SK-N-SH (cell line): ENCODE data around the gene PARP8. TPM values are rescaled to one million over a fixed set of nuclear protein-coding genes. Genes with fewer than 3 reads are reported as not detected.

Experiments used
- CTCF ChIA-PET: fragments of 300-600, 350-600 bp; formaldehyde crosslinking; extraction: SDS; loops from one replicate; lab custom pipeline; 2021; lab: Yijun Ruan, JAX
- POLR2A ChIA-PET: fragments of 350-600 bp; sonication (Branson Sonifier 250); formaldehyde crosslinking; extraction: SDS; loops from one replicate; lab custom pipeline; 2020; ENCODE audit warnings: antibody characterized with exemption, inconsistent platforms; lab: Yijun Ruan, JAX
- DNase-seq: peaks from one replicate; pipeline ENCODE4 v3.0.0; 2012
- H2AFZ ChIP-seq: fragments of 200-600 bp; sonication (generic); 2 replicates; pipeline ENCODE4 v1.8.1; 2016; ENCODE audit warnings: antibody characterized with exemption, mild to moderate bottlenecking, low read depth
- H3F3A ChIP-seq: fragments of 200-600 bp; sonication (generic); replicated peaks from 2 replicates; pipeline ENCODE3; 2016; ENCODE audit warnings: antibody characterized with exemption, mild to moderate bottlenecking; ENCODE audit not compliant: insufficient read depth
- H3K27ac ChIP-seq, 2 experiments: fragments of 200-500 bp in 1 of 2; fragments of 200-600 bp in 1 of 2; sonication (Bioruptor generic) in 1 of 2; sonication (generic), shearing (Covaris generic) in 1 of 2; 2 replicates each; pipeline versions ENCODE4 v1.5.1 to v1.6.1; 2014 to 2016; ENCODE audit warnings: low read depth in 2 of 2, inconsistent platforms in 1 of 2, low read length in 1 of 2, mild to moderate bottlenecking in 1 of 2, mixed read lengths in 1 of 2
- H3K27me3 ChIP-seq: fragments of 200-600 bp; sonication (generic), shearing (Covaris generic); 2 replicates; pipeline ENCODE4 v1.6.1; 2016; ENCODE audit warnings: mixed run types; ENCODE audit not compliant: insufficient read depth
- H3K36me3 ChIP-seq, 2 experiments: fragments of 200-500 bp in 1 of 2; fragments of 200-600 bp in 1 of 2; sonication (Bioruptor generic) in 1 of 2; sonication (generic) in 1 of 2; replicated peaks in 1 of 2; 2 replicates each; pipeline versions ENCODE3 to v1.5.1; 2014 to 2016; ENCODE audit warnings: low read length in 1 of 2, mild to moderate bottlenecking in 1 of 2; ENCODE audit not compliant: insufficient read depth in 2 of 2, control insufficient read depth in 1 of 2
- H3K4me1 ChIP-seq, 2 experiments: fragments of 200-500 bp in 1 of 2; fragments of 200-600 bp in 1 of 2; sonication (Bioruptor generic) in 1 of 2; sonication (generic), shearing (Covaris generic) in 1 of 2; 2 replicates each; pipeline versions ENCODE4 v1.5.1 to v1.6.1; 2014 to 2016; ENCODE audit warnings: low read depth in 1 of 2, low read length in 1 of 2, mixed run types in 1 of 2; ENCODE audit not compliant: insufficient read depth in 2 of 2, control insufficient read depth in 1 of 2
- H3K4me2 ChIP-seq: fragments of 200-600 bp; sonication (generic), shearing (Covaris generic); 2 replicates; pipeline ENCODE4 v1.6.1; 2017; ENCODE audit warnings: mixed run types
- H3K4me3 ChIP-seq, 2 experiments: fragments of 200-500 bp in 1 of 2; fragments of 200-600 bp in 1 of 2; sonication (Bioruptor generic) in 1 of 2; sonication (generic), shearing (Covaris generic) in 1 of 2; 2 replicates each; pipeline versions ENCODE4 v1.5.1 to v1.8.1; 2014 to 2016; ENCODE audit warnings: low read depth in 2 of 2, inconsistent platforms in 1 of 2, low read length in 1 of 2, mild to moderate bottlenecking in 1 of 2, mixed read lengths in 1 of 2, moderate library complexity in 1 of 2
- H3K79me2 ChIP-seq: fragments of 200-600 bp; sonication (generic); 2 replicates; pipeline ENCODE4 v1.8.1; 2017; ENCODE audit warnings: mild to moderate bottlenecking; ENCODE audit not compliant: insufficient read depth
- H3K9ac ChIP-seq: fragments of 200-600 bp; sonication (generic); 2 replicates; pipeline ENCODE4 v1.6.1; 2017; ENCODE audit warnings: mixed run types
- H3K9me2 ChIP-seq: fragments of 200-600 bp; sonication (generic); 2 replicates; pipeline ENCODE4 v1.6.1; 2017; ENCODE audit warnings: mixed run types
- H3K9me3 ChIP-seq: fragments of 200-600 bp; sonication (generic); 2 replicates; pipeline ENCODE4 v1.6.1; 2017; ENCODE audit warnings: mixed run types, mild to moderate bottlenecking, moderate library complexity
- H4K20me1 ChIP-seq: fragments of 200-600 bp; sonication (generic); 2 replicates; pipeline ENCODE4 v1.6.1; 2017; ENCODE audit warnings: mild to moderate bottlenecking, mixed run types; ENCODE audit not compliant: insufficient read depth
- CHD2 ChIP-seq: fragments of 150-350 bp; IDR thresholded peaks from 2 replicates; pipeline ENCODE4 v1.6.1; 2018; ENCODE audit warnings: low read length; ENCODE audit not compliant: partially characterized antibody
- ELF1 ChIP-seq: IDR thresholded peaks from 2 replicates; pipeline ENCODE4 v1.4.0; 2012
- GATA2 ChIP-seq: sonication (generic); formaldehyde crosslinking; IDR thresholded peaks from 2 replicates; pipeline ENCODE4 v1.5.0; 2020; ENCODE audit warnings: mild to moderate bottlenecking, missing genetic modification reagents
- POLR2AphosphoS5 ChIP-seq: IDR thresholded peaks from 2 replicates; pipeline ENCODE4 v1.6.1; 2012; ENCODE audit warnings: low read depth, low read length
- RCOR1 ChIP-seq: fragments of 150-350 bp; IDR thresholded peaks from 2 replicates; pipeline ENCODE4 v1.6.1; 2017; ENCODE audit warnings: antibody characterized with exemption, low read length
- REST ChIP-seq: IDR thresholded peaks from 2 replicates; pipeline ENCODE4 v1.6.1; 2012; ENCODE audit warnings: mild to moderate bottlenecking, low read depth, low read length, moderate library complexity
- USF2 ChIP-seq: fragments of 150-350 bp; IDR thresholded peaks from 2 replicates; pipeline ENCODE4 v1.6.1; 2017; ENCODE audit warnings: antibody characterized with exemption, low read length, low read depth, borderline replicate concordance
- YY1 ChIP-seq: IDR thresholded peaks from 2 replicates; pipeline ENCODE4 v1.4.0; 2012; ENCODE audit warnings: low read depth, mild to moderate bottlenecking
- WGBS: methylation state at CpG from one replicate; pipeline ENCODE4 v1.1.6; 2017; ENCODE audit warnings: low lambda C conversion rate; 5-methylcytosine and 5-hydroxymethylcytosine counted together
- polyA plus RNA-seq, 3 experiments: library from polyadenylated mRNA; depleted of rRNA; stranded (reverse); fragments of >200 nt; gene quantifications; 2 replicates each; pipeline ENCODE4 v1.2.3, GENCODE V29; 2012

The PARP8 gene
- polyA plus RNA-seq, 1 of the 3 experiments (the other 2 are of a cell fraction), result 6.2 TPM

GRCh38 chr5:50881407-50881806, 215.0 kb downstream of the PARP8 start (continued):
- TF ChIP-seq REST (no peak), USF2 (no peak), CHD2 (peak; percentile 14), RCOR1 (no peak), ELF1 (no peak), YY1 (no peak)

GRCh38 chr5:50886657-50887345, 220.4 kb downstream of the PARP8 start:
- TF ChIP-seq GATA2 (CRISPR knock-in tag) (peak; percentile 35), USF2 (no peak), POLR2AphosphoS5 (no peak)
- WGBS, result 2% methylated on average over 2 of the region's 2 CpGs
- H3F3A ChIP-seq, result no peaks in the 10 kb centered on the region
- no peak overlapping the region for H3K9ac ChIP-seq
- H3K9me2 ChIP-seq, result no peaks in the 10 kb centered on the region
- DNase-seq, result no peak
- H3K4me1 ChIP-seq, result no peaks in the 10 kb centered on the region; a peak in 2 of 4 replicates
- ChIA-PET POLR2A (no interaction called here), CTCF (interaction anchor here (0.6 kb wide), 1 partner anchor 585 kb away, joined by 3 read pairs; no protein-coding TSS in a partner anchor)
- no peaks in the 10 kb centered on the region for H4K20me1 ChIP-seq
- H3K4me2 ChIP-seq, result no peak overlapping the region
- H3K9me3 ChIP-seq, result no peaks in the 10 kb centered on the region
- no peaks in the 10 kb centered on the region for H3K79me2 ChIP-seq
- H2AFZ ChIP-seq, result no peak overlapping the region
- no peak overlapping the region for H3K4me3 ChIP-seq
- no peaks in the 10 kb centered on the region for H3K27me3 ChIP-seq
- no peaks in the 10 kb centered on the region for H3K36me3 ChIP-seq
- H3K27ac ChIP-seq, result no peak overlapping the region
